GM12875 (cell line): Measurements from ENCODE around the gene FBXO41.

Source experiments
- H3K4me3 ChIP-seq: one replicate; pipeline ENCODE4 v1.5.1; 2011; ENCODE audit warnings: low read depth, low read length, control low read depth
- CTCF ChIP-seq: IDR thresholded peaks from 2 replicates; pipeline ENCODE4 v1.5.1; 2011; ENCODE audit warnings: low read depth, mild to moderate bottlenecking, control low read depth, inconsistent platforms, low read length, moderate library complexity, borderline replicate concordance; ENCODE audit not compliant: insufficient read depth

The FBXO41 gene

GRCh38 chr2:73259704-73260337 is 24.5 kb downstream of the FBXO41 start:
- no peak for TF ChIP-seq CTCF
- H3K4me3 ChIP-seq, result no peak overlapping the region

GRCh38 chr2:73259276-73259675 is 25.0 kb downstream of the FBXO41 start:
- no peak overlapping the region for H3K4me3 ChIP-seq
- no peak for TF ChIP-seq CTCF

GRCh38 chr2:73258913-73259215 is 25.4 kb downstream of the FBXO41 start:
- no peak overlapping the region for H3K4me3 ChIP-seq
- TF ChIP-seq CTCF, result no peak

GRCh38 chr2:73258186-73258912 is 25.9 kb downstream of the FBXO41 start:
- TF ChIP-seq CTCF, result no peak

GRCh38 chr2:73257425-73258125 is 26.7 kb downstream of the FBXO41 start:
- no peak for TF ChIP-seq CTCF
- H3K4me3 ChIP-seq, result no peak overlapping the region

More at GRCh38 chr2:73258186-73258912, 25.9 kb downstream of the FBXO41 start:
- no peak overlapping the region for H3K4me3 ChIP-seq

GRCh38 chr2:73257021-73257420 is 27.3 kb downstream of the FBXO41 start:
- H3K4me3 ChIP-seq, result no peak overlapping the region
- no peak for TF ChIP-seq CTCF

- TF ChIP-seq CTCF, result no peak
- no peak overlapping the region for H3K4me3 ChIP-seq
These were observed 27.7 kb downstream of the FBXO41 start for GRCh38 chr2:73256618-73256922.
